Thyroid gland (tissue), 4 donors: ENCODE measurements around the gene ERICH6. TPM values are rescaled to one million over a fixed set of nuclear protein-coding genes. Genes with fewer than 3 reads are reported as not detected.
A peak's percentile ranks its signal among the peaks of the same experiment; 100 is the strongest.

ENCODE experiments used
- DNase-seq, 2 donors: peaks; one replicate each; pipeline ENCODE4 v3.0.0-alpha.2; 2019
- H3K27ac ChIP-seq, 3 donors: fragments of 200-600 bp; sonication (generic); 1 replicate in 2 of 3; 2 replicates in 1 of 3; pipeline ENCODE4 v1.5.1; 2016 to 2019; ENCODE audit warnings: mild to moderate bottlenecking in 1 of 3, moderate library complexity in 1 of 3
- H3K27me3 ChIP-seq: fragments of 200-600 bp; sonication (generic); one replicate; pipeline ENCODE4 v1.5.1; 2019
- H3K36me3 ChIP-seq, 2 donors: fragments of 200-600 bp; sonication (generic); one replicate each; pipeline ENCODE4 v1.5.1; 2016 to 2019
- H3K4me1 ChIP-seq, 2 donors: fragments of 200-600 bp; sonication (generic); one replicate each; pipeline ENCODE4 v1.5.1; 2017 to 2019
- H3K4me3 ChIP-seq, 3 donors: fragments of 200-600 bp; sonication (generic); replicated peaks in 1 of 3; 1 replicate in 2 of 3; 2 replicates in 1 of 3; pipeline ENCODE4 v1.5.1; 2016; ENCODE audit warnings: mild to moderate bottlenecking in 1 of 3
- H3K9me3 ChIP-seq: fragments of 200-600 bp; sonication (generic); one replicate; pipeline ENCODE4 v1.5.1; 2017
- CTCF ChIP-seq, 6 experiments: fragments of 200-600 bp in 3 of 6; fragments of 450-650 bp in 3 of 6; sonication (generic) in 3 of 6; IDR thresholded peaks; one replicate each; pipeline ENCODE4 v1.5.1; 2016 to 2019; ENCODE audit warnings: antibody characterized with exemption in 6 of 6, mild to moderate bottlenecking in 2 of 6, inconsistent platforms in 1 of 6, moderate library complexity in 1 of 6
- POLR2A ChIP-seq, 2 donors: fragments of 450-650 bp; IDR thresholded peaks; one replicate each; pipeline ENCODE4 v1.6.1; 2017; ENCODE audit warnings: antibody characterized with exemption in 2 of 2, mild to moderate bottlenecking in 2 of 2, moderate library complexity in 1 of 2
- WGBS, 2 donors: methylation state at CpG; one replicate each; pipeline ENCODE4 v1.1.5; 2017; 5-methylcytosine and 5-hydroxymethylcytosine counted together
- intact Hi-C: fragments of 100-400 bp; cut with DNase I; formaldehyde crosslinking; loops from one replicate; pipeline ENCODE4 v1.15.1; 2023
- total RNA-seq, 4 donors: library from RNA; depleted of rRNA; stranded (reverse); fragments of >200 nt; gene quantifications; one replicate each; pipeline ENCODE4 v1.2.3, GENCODE V29; 2016

Gene ERICH6
- total RNA-seq, 4 donors from 2014 or later, result 0.11 to 0.27 TPM; not detected in 2

GRCh38 chr3:150710097-150710496 lies 6.4 kb upstream of the ERICH6 start:
- intact Hi-C loops, result no loop called here
- WGBS, 2 donors, result 93 to 96% methylated on average over 2 of the region's 2 CpGs
- no peak for TF ChIP-seq CTCF (IDR thresholded peaks at IDR 0.05)

GRCh38 chr3:150703299-150703755 lies 393 bp downstream of the ERICH6 start:
- peak overlapping the region in 2 of 3 donors; percentile 38 to 56 for H3K4me3 ChIP-seq
- H3K9me3 ChIP-seq, result no peaks in the 10 kb centered on the region
- H3K27ac ChIP-seq, result peak overlapping the region; percentile 34 to 70 (median 67)
- peaks cover 0 to 8% of the 10 kb centered on the region in 2 donors for H3K4me1 ChIP-seq
- peak; percentile 27 to 44 for DNase-seq
- no peaks in the 10 kb centered on the region for H3K27me3 ChIP-seq
- TF ChIP-seq CTCF (IDR thresholded peaks at IDR 0.05) (no peak), POLR2A (IDR thresholded peaks at IDR 0.05) (no peak)
- no peaks in the 10 kb centered on the region for H3K36me3 ChIP-seq
- WGBS, 2 donors, result 3 to 11% methylated on average over 23 to 29 of the region's 29 CpGs
- intact Hi-C loops, result no loop called here

More at GRCh38 chr3:150710097-150710496, 6.4 kb upstream of the ERICH6 start:
- H3K9me3 ChIP-seq, result no peaks in the 10 kb centered on the region
- DNase-seq, result no peak
- H3K4me1 ChIP-seq, result no peaks in the 10 kb centered on the region
- H3K27me3 ChIP-seq, result no peaks in the 10 kb centered on the region
- H3K4me3 ChIP-seq, result no peak overlapping the region
- no peaks in the 10 kb centered on the region for H3K36me3 ChIP-seq
- H3K27ac ChIP-seq, result no peak overlapping the region

- H3K27ac ChIP-seq, result no peak overlapping the region
- intact Hi-C loops, result loop anchor here (10.0 kb wide), 1 partner anchor 364 kb away; no protein-coding TSS in a partner anchor
- 78 to 91% methylated on average over 2 of the region's 2 CpGs for WGBS, 2 donors
- no peak for TF ChIP-seq CTCF (IDR thresholded peaks at IDR 0.05)
- no peak for TF ChIP-seq POLR2A (IDR thresholded peaks at IDR 0.05)
- no peaks in the 10 kb centered on the region for H3K36me3 ChIP-seq
- peaks cover 0 to 3% of the 10 kb centered on the region in 2 donors for H3K4me1 ChIP-seq
- no peaks in the 10 kb centered on the region for H3K27me3 ChIP-seq
- no peak overlapping the region for H3K4me3 ChIP-seq
- DNase-seq, result no peak
- no peaks in the 10 kb centered on the region for H3K9me3 ChIP-seq
These were observed 4.6 kb downstream of the ERICH6 start for GRCh38 chr3:150699068-150699639.

- no peak overlapping the region for H3K4me3 ChIP-seq
- no peak for DNase-seq
- H3K4me1 ChIP-seq, result no peaks in the 10 kb centered on the region
- H3K36me3 ChIP-seq, result no peaks in the 10 kb centered on the region
- H3K27me3 ChIP-seq, result no peaks in the 10 kb centered on the region
- no peaks in the 10 kb centered on the region for H3K9me3 ChIP-seq
- no peak overlapping the region for H3K27ac ChIP-seq
- TF ChIP-seq POLR2A (IDR thresholded peaks at IDR 0.05), result no peak
- no peak for TF ChIP-seq CTCF (IDR thresholded peaks at IDR 0.05)
- intact Hi-C loops, result loop anchor here (10.0 kb wide), 1 partner anchor 363 kb away; no protein-coding TSS in a partner anchor
These were observed 6.1 kb downstream of the ERICH6 start for GRCh38 chr3:150697646-150698045.

GRCh38 chr3:150691414-150692040 lies 12.2 kb downstream of the ERICH6 start:
- Histone ChIP-seq H3K4me1 (no peaks in the 10 kb centered on the region), H3K36me3 (no peaks in the 10 kb centered on the region), H3K27ac (no peak overlapping the region), H3K9me3 (no peaks in the 10 kb centered on the region), H3K27me3 (no peaks in the 10 kb centered on the region), H3K4me3 (no peak overlapping the region)
- TF ChIP-seq POLR2A (IDR thresholded peaks at IDR 0.05), result no peak
- no peak for TF ChIP-seq CTCF (IDR thresholded peaks at IDR 0.05)
- intact Hi-C loops, result loop anchor here (10.0 kb wide), 1 partner anchor 357 kb away; no protein-coding TSS in a partner anchor
- 85% methylated on average over 2 of the region's 2 CpGs for WGBS, 2 donors
- DNase-seq, result no peak
